CD14-positive monocyte (primary cell): ENCODE data around the gene APOO. TPM values are rescaled to one million over a fixed set of nuclear protein-coding genes. Genes with fewer than 3 reads are reported as not detected.
A peak's percentile ranks its signal among the peaks of the same experiment; 100 is the strongest.

Experiments used
- DNase-seq, 3 donors: peaks; one replicate each; pipeline ENCODE4 v3.0.0-alpha.2; 2011 to 2022
- H2AFZ ChIP-seq: 2 replicates; pipeline ENCODE4 v1.6.0; 2012; ENCODE audit warnings: mild to moderate bottlenecking, low read depth, low read length, inconsistent platforms; ENCODE audit not compliant: insufficient read depth, poor library complexity, severe bottlenecking
- H3K27ac ChIP-seq, 2 donors: 1 replicate in 1 of 2; 2 replicates in 1 of 2; pipeline ENCODE4 v1.5.1; 2012 to 2013; ENCODE audit warnings: low read length in 2 of 2, control low read depth in 1 of 2, inconsistent platforms in 1 of 2, low read depth in 1 of 2, mild to moderate bottlenecking in 1 of 2
- H3K27me3 ChIP-seq, 2 donors: one replicate each; pipeline versions ENCODE4 v1.6.0 to v1.6.1; 2011 to 2013; ENCODE audit warnings: low read length in 2 of 2; ENCODE audit not compliant: control insufficient read depth in 2 of 2, insufficient read depth in 2 of 2
- H3K36me3 ChIP-seq, 2 donors: replicated peaks in 1 of 2; 1 replicate in 1 of 2; 2 replicates in 1 of 2; pipeline versions ENCODE4 v1.5.1 to v1.6.1; 2012 to 2013; ENCODE audit warnings: low read length in 2 of 2, control low read depth in 1 of 2, inconsistent platforms in 1 of 2, mild to moderate bottlenecking in 1 of 2; ENCODE audit not compliant: insufficient read depth in 2 of 2, control insufficient read depth in 1 of 2
- H3K4me1 ChIP-seq, 2 donors: 1 replicate in 1 of 2; 2 replicates in 1 of 2; pipeline versions ENCODE4 v1.5.1 to v1.6.1; 2012 to 2013; ENCODE audit warnings: low read length in 2 of 2, control low read depth in 1 of 2, inconsistent platforms in 1 of 2, mild to moderate bottlenecking in 1 of 2, moderate library complexity in 1 of 2; ENCODE audit not compliant: insufficient read depth in 2 of 2, control insufficient read depth in 1 of 2
- H3K4me2 ChIP-seq: replicated peaks from 2 replicates; pipeline ENCODE3; 2012; ENCODE audit warnings: low read length, moderate library complexity, mild to moderate bottlenecking; ENCODE audit not compliant: poor library complexity, severe bottlenecking; ENCODE audit errors: extremely low read depth
- H3K4me3 ChIP-seq, 3 experiments: fragments of 200-600 bp in 1 of 3; sonication (generic) in 1 of 3; replicated peaks in 1 of 3; 1 replicate in 2 of 3; 2 replicates in 1 of 3; pipeline ENCODE4 v1.5.1; 2011 to 2013; ENCODE audit warnings: low read length in 3 of 3, mild to moderate bottlenecking in 3 of 3, control low read depth in 2 of 3, low read depth in 2 of 3, inconsistent platforms in 1 of 3, moderate library complexity in 1 of 3
- H3K79me2 ChIP-seq: 2 replicates; pipeline ENCODE4 v1.6.0; 2012; ENCODE audit warnings: mild to moderate bottlenecking, control low read depth, inconsistent platforms, low read length, moderate library complexity; ENCODE audit not compliant: insufficient read depth
- H3K9ac ChIP-seq: 2 replicates; pipeline ENCODE4 v1.6.0; 2017; ENCODE audit warnings: low read length, mild to moderate bottlenecking; ENCODE audit not compliant: insufficient read depth, poor library complexity, severe bottlenecking
- H3K9me3 ChIP-seq, 2 donors: replicated peaks in 1 of 2; 1 replicate in 1 of 2; 2 replicates in 1 of 2; pipeline versions ENCODE4 v1.5.1 to v1.6.1; 2012 to 2013; ENCODE audit warnings: low read length in 2 of 2, control low read depth in 1 of 2; ENCODE audit not compliant: control insufficient read depth in 1 of 2, insufficient read depth in 1 of 2
- H4K20me1 ChIP-seq: 2 replicates; pipeline ENCODE4 v1.6.0; 2012; ENCODE audit warnings: mild to moderate bottlenecking, low read length, control low read depth, moderate library complexity; ENCODE audit not compliant: insufficient read depth
- H3K27ac Mint-ChIP-seq, 7 donors: one replicate each; pipeline ENCODE4 v1.8.0; 2020; ENCODE audit warnings: mild to moderate bottlenecking in 7 of 7, mixed read lengths in 7 of 7, moderate library complexity in 6 of 7, inconsistent platforms in 2 of 7
- H3K27me3 Mint-ChIP-seq, 3 donors: one replicate each; pipeline ENCODE4 v1.8.0; 2021 to 2022; ENCODE audit warnings: low read depth in 3 of 3, mild to moderate bottlenecking in 3 of 3, mixed read lengths in 3 of 3, moderate library complexity in 3 of 3, inconsistent platforms in 1 of 3
- H3K36me3 Mint-ChIP-seq, 2 donors: one replicate each; pipeline ENCODE4 v1.8.0; 2020; ENCODE audit warnings: mixed read lengths in 2 of 2, inconsistent platforms in 1 of 2, mild to moderate bottlenecking in 1 of 2
- H3K4me1 Mint-ChIP-seq: one replicate; pipeline ENCODE4 v1.8.0; 2020; ENCODE audit warnings: mild to moderate bottlenecking, mixed read lengths
- H3K4me3 Mint-ChIP-seq, 2 donors: one replicate each; pipeline ENCODE4 v1.8.0; 2020; ENCODE audit warnings: mild to moderate bottlenecking in 2 of 2, mixed read lengths in 2 of 2, moderate library complexity in 1 of 2
- H3K9me3 Mint-ChIP-seq, 7 donors: one replicate each; pipeline ENCODE4 v1.8.0; 2020 to 2022; ENCODE audit warnings: mixed read lengths in 7 of 7, mild to moderate bottlenecking in 6 of 7, moderate library complexity in 6 of 7, inconsistent platforms in 2 of 7
- CTCF ChIP-seq: fragments of 200-600 bp; IDR thresholded peaks from one replicate; pipeline ENCODE4 v1.8.0; 2022; ENCODE audit warnings: antibody characterized with exemption, mild to moderate bottlenecking
- WGBS: methylation state at CpG from one replicate; pipeline ENCODE4 v1.1.5; 2013; ENCODE audit warnings: missing lambda C conversion rate; ENCODE audit not compliant: insufficient coverage; 5-methylcytosine and 5-hydroxymethylcytosine counted together
- intact Hi-C, 2 donors: fragments of 100-400 bp; cut with micrococcal nuclease; formaldehyde crosslinking; loops; one replicate each; pipeline versions ENCODE4 v1.15.0 to v1.15.1; 2023
- polyA plus RNA-seq, 3 donors: library from polyadenylated mRNA; depleted of rRNA in 1 of 3; unstranded in 2 of 3; stranded (reverse) in 1 of 3; fragments of 300-500 nt in 2 of 3; fragments of >200 nt in 1 of 3; fragmentation: Illumina TruSeq in 2 of 3; gene quantifications; 1 replicate in 2 of 3; 2 replicates in 1 of 3; pipeline ENCODE4 v1.2.3, GENCODE V29; 2012 to 2021

APOO gene
- polyA plus RNA-seq, 3 donors: 3.3 to 8.3 (median 4.6) TPM

GRCh38 chrX:23786268-23786815 lies 121.4 kb downstream of the APOO start:
- Histone ChIP-seq H3K27ac (peak overlapping the region in 1 of 2 donors; percentile 17), H3K4me3 (peak overlapping the region; percentile 78 to 99 (median 99)), H3K27me3 (no peaks in the 10 kb centered on the region), H3K79me2 (peaks cover 27% of the 10 kb centered on the region), H3K9me3 (peaks cover 0 to 3% of the 10 kb centered on the region in 2 donors), H3K4me2 (peak overlapping the region; percentile 78), H4K20me1 (peaks cover 26% of the 10 kb centered on the region), H3K4me1 (peaks cover 32 to 44% of the 10 kb centered on the region in 2 donors), H3K36me3 (peaks cover 17 to 27% of the 10 kb centered on the region in 2 donors), H3K9ac (no peak overlapping the region), H2AFZ (no peak overlapping the region)
- H3K4me1 Mint-ChIP-seq: peaks cover 22% of the 10 kb centered on the region
- intact Hi-C loops: loop anchor here (5.0 to 10.0 kb wide), 2 partner anchors 68 to 116 kb away; no protein-coding TSS in a partner anchor
- peaks cover 0 to 5% (median 0%) of the 10 kb centered on the region in 3 donors for H3K27me3 Mint-ChIP-seq
- H3K36me3 Mint-ChIP-seq: peaks cover 27 to 36% of the 10 kb centered on the region in 2 donors
- H3K4me3 Mint-ChIP-seq: peak overlapping the region; percentile 64 to 94
- peaks cover 0 to 26% (median 17%) of the 10 kb centered on the region in 7 donors for H3K9me3 Mint-ChIP-seq
- peak in 2 of 3 donors; percentile 31 to 40 for DNase-seq
- H3K27ac Mint-ChIP-seq: peak overlapping the region; percentile 72 to 96 (median 80)
- TF ChIP-seq CTCF: no peak
- WGBS: no CpG with 5 or more reads among the region's 11 CpGs

- Histone ChIP-seq H4K20me1 (peaks cover 26% of the 10 kb centered on the region), H3K79me2 (peaks cover 27% of the 10 kb centered on the region), H3K27me3 (no peaks in the 10 kb centered on the region), H3K9ac (peak overlapping the region; percentile 90), H3K4me1 (peaks cover 35 to 51% of the 10 kb centered on the region in 2 donors), H3K9me3 (peaks cover 0 to 3% of the 10 kb centered on the region in 2 donors), H3K27ac (peak overlapping the region in 1 of 2 donors; percentile 93), H3K4me2 (peak overlapping the region; percentile 78), H3K4me3 (peak overlapping the region; percentile 78 to 99 (median 99)), H3K36me3 (peaks cover 17 to 27% of the 10 kb centered on the region in 2 donors), H2AFZ (no peak overlapping the region)
- H3K36me3 Mint-ChIP-seq: peaks cover 27 to 36% of the 10 kb centered on the region in 2 donors
- peak overlapping the region in 6 of 7 donors; percentile 94 to 99 (median 97) for H3K27ac Mint-ChIP-seq
- no peak for TF ChIP-seq CTCF
- peaks cover 22% of the 10 kb centered on the region for H3K4me1 Mint-ChIP-seq
- no peak for DNase-seq
- no CpG with 5 or more reads among the region's 2 CpGs for WGBS
- intact Hi-C loops: loop anchor here (5.0 to 10.0 kb wide), 2 partner anchors 69 to 117 kb away; no protein-coding TSS in a partner anchor
- H3K9me3 Mint-ChIP-seq: peaks cover 0 to 33% (median 17%) of the 10 kb centered on the region in 7 donors
- peaks cover 0 to 5% (median 0%) of the 10 kb centered on the region in 3 donors for H3K27me3 Mint-ChIP-seq
- peak overlapping the region; percentile 94 for H3K4me3 Mint-ChIP-seq
Measured at GRCh38 chrX:23785580-23785979, 122.2 kb downstream of the APOO start.
